Measurements from ENCODE around the gene PPP1R2. TPM values are rescaled to one million over a fixed set of nuclear protein-coding genes. Genes with fewer than 3 reads are reported as not detected.
A peak's percentile ranks its signal among the peaks of the same experiment; 100 is the strongest.
"Not testable (repeated sequence)": the region's sequence is repeated elsewhere in the genome, so short reads cannot be mapped to it uniquely, and the experiment has no call there.

Gene PPP1R2
- total RNA-seq, 1 donor from 2014 or later = 39.7 TPM

GRCh38 chr3:195531683-195532082 is 11.4 kb downstream of the PPP1R2 start:
- Histone ChIP-seq H3K27ac (replicated peaks) (no peak overlapping the region), H3K27me3 (ENCODE audit: low read depth) (no peaks in the 10 kb centered on the region), H3K9me3 (replicated peaks) (no peaks in the 10 kb centered on the region), H3K4me1 (peaks cover 44% of the 10 kb centered on the region), H3K36me3 (peaks cover 10% of the 10 kb centered on the region), H3K4me3 (no peak overlapping the region)
- no peak for DNase-seq
- intact Hi-C loops (cut with micrococcal nuclease) = no loop called here
- no peak for TF ChIP-seq CTCF (IDR thresholded peaks at IDR 0.05; ENCODE audit: borderline replicate concordance)

- H3K27me3 ChIP-seq (ENCODE audit: low read depth) = no peaks in the 10 kb centered on the region
- intact Hi-C loops (cut with micrococcal nuclease) = loop anchor here (10.0 kb wide), 1 partner anchor 842 kb away; the partner anchor contains the start of gene FAM43A
- no peak for DNase-seq
- no peak overlapping the region for H3K4me3 ChIP-seq
- no peaks in the 10 kb centered on the region for H3K9me3 ChIP-seq (replicated peaks)
- peaks cover 6% of the 10 kb centered on the region for H3K4me1 ChIP-seq
- TF ChIP-seq CTCF (IDR thresholded peaks at IDR 0.05; ENCODE audit: borderline replicate concordance) = no peak
- no peak overlapping the region for H3K27ac ChIP-seq (replicated peaks)
- peaks cover 30% of the 10 kb centered on the region for H3K36me3 ChIP-seq
Measured at GRCh38 chr3:195526492-195526891, 16.6 kb downstream of the PPP1R2 start.

- Histone ChIP-seq H3K9me3 (replicated peaks) (no peaks in the 10 kb centered on the region), H3K4me1 (peaks cover 6% of the 10 kb centered on the region), H3K36me3 (peaks cover 30% of the 10 kb centered on the region), H3K4me3 (no peak overlapping the region), H3K27ac (replicated peaks) (peak overlapping the region; percentile 14), H3K27me3 (ENCODE audit: low read depth) (no peaks in the 10 kb centered on the region)
- intact Hi-C loops (cut with micrococcal nuclease) = loop anchor here (5.0 to 10.0 kb wide), 2 partner anchors 247 to 840 kb away; partner anchors contain the start of gene FAM43A
- no peak for TF ChIP-seq CTCF (IDR thresholded peaks at IDR 0.05; ENCODE audit: borderline replicate concordance)
- no peak for DNase-seq
Measured at GRCh38 chr3:195524171-195524896, 18.8 kb downstream of the PPP1R2 start.

- Histone ChIP-seq H3K4me1 (peaks cover 6% of the 10 kb centered on the region), H3K9me3 (replicated peaks) (no peaks in the 10 kb centered on the region), H3K27ac (replicated peaks) (no peak overlapping the region), H3K27me3 (ENCODE audit: low read depth) (no peaks in the 10 kb centered on the region), H3K36me3 (peaks cover 36% of the 10 kb centered on the region), H3K4me3 (no peak overlapping the region)
- intact Hi-C loops (cut with micrococcal nuclease) = loop anchor here (5.0 to 10.0 kb wide), 2 partner anchors 245 to 838 kb away; partner anchors contain the start of gene FAM43A
- no peak for DNase-seq
- peak; percentile 82 for TF ChIP-seq CTCF (IDR thresholded peaks at IDR 0.05; ENCODE audit: borderline replicate concordance)
Measured at GRCh38 chr3:195522254-195523023, 20.7 kb downstream of the PPP1R2 start.

- TF ChIP-seq CTCF (IDR thresholded peaks at IDR 0.05; ENCODE audit: borderline replicate concordance) = no peak
- intact Hi-C loops (cut with micrococcal nuclease) = no loop called here
- H3K4me3 ChIP-seq = no peak overlapping the region
- no peak for DNase-seq
- H3K4me1 ChIP-seq = peaks cover 11% of the 10 kb centered on the region
- H3K9me3 ChIP-seq (replicated peaks) = no peaks in the 10 kb centered on the region
- no peak overlapping the region for H3K27ac ChIP-seq (replicated peaks)
- no peaks in the 10 kb centered on the region for H3K27me3 ChIP-seq (ENCODE audit: low read depth)
- peaks cover 50% of the 10 kb centered on the region for H3K36me3 ChIP-seq
Measured at GRCh38 chr3:195517030-195517429, 26.1 kb downstream of the PPP1R2 start.

- H3K4me3 ChIP-seq; H3K9me3 ChIP-seq (replicated peaks); intact Hi-C loops (cut with micrococcal nuclease); H3K27me3 ChIP-seq (ENCODE audit: low read depth); DNase-seq; H3K27ac ChIP-seq (replicated peaks): not testable (repeated sequence)
- Histone ChIP-seq H3K4me1 (peaks cover 11% of the 10 kb centered on the region), H3K36me3 (peaks cover 50% of the 10 kb centered on the region)
Measured at GRCh38 chr3:195514610-195515235, 28.4 kb downstream of the PPP1R2 start.
